ENCODE measurements around the gene KLHL28.

The KLHL28 gene, protein sequence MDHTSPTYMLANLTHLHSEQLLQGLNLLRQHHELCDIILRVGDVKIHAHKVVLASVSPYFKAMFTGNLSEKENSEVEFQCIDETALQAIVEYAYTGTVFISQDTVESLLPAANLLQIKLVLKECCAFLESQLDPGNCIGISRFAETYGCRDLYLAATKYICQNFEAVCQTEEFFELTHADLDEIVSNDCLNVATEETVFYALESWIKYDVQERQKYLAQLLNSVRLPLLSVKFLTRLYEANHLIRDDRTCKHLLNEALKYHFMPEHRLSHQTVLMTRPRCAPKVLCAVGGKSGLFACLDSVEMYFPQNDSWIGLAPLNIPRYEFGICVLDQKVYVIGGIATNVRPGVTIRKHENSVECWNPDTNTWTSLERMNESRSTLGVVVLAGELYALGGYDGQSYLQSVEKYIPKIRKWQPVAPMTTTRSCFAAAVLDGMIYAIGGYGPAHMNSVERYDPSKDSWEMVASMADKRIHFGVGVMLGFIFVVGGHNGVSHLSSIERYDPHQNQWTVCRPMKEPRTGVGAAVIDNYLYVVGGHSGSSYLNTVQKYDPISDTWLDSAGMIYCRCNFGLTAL

DNA sequence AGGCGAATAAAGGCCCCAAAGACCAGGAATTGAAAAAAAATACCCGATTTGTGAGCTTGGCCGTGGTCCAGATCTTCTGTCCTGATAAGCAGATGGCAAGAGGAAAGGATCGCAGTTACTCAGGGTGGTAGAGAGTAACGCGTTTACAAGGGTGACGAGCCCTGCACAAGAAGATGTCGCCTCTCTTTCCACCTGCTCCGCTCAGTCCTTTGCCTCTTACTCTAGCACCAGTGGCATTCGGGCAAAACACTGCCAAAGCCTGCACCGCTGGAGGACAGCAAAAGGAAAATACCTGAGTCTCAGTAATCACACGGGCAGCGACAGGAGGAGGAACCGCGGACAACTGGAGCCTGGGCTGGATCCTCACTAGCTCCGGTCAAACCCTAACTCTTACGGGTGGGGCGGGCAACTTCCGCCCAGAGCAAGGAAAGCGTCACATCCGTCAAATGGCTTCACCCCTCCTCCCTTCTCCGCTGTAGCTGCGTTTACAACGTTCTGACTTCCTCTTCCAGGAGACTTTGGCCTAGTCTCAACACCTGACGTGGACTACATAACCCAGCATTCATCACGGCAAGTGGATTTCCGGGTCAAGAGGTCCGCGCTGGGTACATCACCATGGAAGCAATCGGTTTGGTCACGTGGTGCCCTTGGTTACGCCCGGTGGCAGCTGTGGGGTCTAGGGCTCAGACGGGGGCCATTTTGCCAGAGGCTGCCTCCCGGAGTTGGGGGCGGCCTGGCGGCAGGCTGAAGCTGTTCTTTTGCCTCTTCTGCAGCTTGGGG, at the start of gene KLHL28, which contains the start of gene TOGARAM1:
Gene KLHL28, minus strand, starts transcription at position 394 of the 780 bp plus-strand sequence. CDS start 16,019 bp downstream, outside the sequence.
Gene TOGARAM1, plus strand, starts transcription at position 637 of the 780 bp plus-strand sequence. CDS start 232 bp downstream, outside the sequence.
- DNase-seq: peak; percentile 100

DNA sequence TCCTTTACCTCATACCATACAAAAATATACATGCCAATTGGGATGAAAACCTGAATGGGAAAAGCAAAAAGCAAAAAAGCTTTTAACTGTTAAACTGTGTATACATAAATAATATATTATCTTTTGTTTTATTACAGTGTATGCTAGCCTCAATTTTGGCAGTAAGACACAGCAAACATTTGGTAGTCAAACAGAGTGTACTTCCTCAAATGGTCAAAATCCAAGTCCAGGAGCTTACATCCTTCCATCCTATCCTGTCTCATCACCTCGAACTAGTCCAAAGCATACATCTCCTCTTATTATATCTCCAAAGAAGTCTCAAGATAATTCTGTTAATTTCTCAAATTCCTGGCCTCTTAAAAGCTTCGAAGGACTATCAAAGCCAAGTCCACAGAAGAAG, 42.2 kb upstream of the KLHL28 start:
- DNase-seq: no peak

DNA sequence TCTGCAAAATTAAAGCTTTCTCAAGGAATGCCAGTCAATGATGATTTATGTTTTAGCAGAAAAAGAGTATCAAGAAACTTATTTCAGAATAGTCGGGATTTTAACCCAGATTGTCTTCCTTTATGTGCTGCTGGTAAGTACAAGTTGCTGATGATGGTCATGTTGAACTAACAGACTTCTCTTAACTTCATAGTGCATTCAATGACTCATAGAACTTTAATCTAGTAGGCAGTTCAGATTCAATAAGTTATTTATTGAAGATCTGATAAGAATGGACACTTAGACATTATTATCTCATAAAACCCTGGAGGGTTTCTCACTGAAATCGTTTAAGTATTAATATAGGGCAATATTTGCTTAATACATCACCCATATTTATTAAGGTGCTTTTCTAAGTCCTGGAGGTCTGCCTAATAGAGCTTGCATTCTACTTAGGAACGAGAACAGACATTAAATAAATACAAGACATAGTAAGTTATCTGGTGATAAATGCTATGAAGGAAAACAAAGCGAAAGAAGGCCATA, 34.1 kb upstream of the KLHL28 start:
- no peak for DNase-seq

DNA sequence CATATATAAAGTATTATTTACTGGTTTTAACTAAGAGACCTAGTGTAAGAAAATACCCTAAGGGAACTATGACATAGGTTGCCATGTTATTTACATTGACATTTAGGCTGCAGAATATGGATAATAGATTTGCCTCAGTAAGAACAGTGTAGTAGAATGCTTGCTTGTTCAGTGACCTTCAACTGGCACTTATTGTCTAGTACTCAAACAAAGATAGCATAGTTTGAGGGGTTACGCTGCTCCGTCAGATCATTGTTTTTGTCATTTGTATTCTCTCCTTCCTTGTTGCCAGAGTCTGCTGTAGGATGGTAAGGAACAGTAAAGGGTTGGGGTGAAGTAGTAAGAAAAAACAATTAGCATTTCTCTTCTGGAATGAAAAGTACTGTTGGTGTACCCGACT, 33.4 kb upstream of the KLHL28 start:
- no peak for DNase-seq

DNA sequence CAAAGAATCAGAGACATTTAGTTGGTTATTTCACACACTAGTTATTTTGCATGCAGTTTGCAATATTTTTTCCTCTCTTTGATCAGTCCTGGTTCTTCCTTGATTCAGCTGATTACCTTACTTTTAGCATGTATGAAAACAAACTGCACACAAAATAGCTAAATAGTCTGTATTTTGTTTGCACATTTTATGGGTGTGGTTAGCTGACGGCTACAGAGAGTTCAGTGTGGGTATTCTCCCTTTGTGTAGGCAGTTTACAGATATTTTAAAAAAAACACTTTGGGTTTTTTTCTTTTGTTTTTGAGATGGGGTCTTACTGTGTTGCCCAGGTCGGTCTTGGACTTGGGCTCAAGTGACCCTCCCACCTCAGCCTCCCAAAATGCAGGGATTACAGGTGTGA, 28.8 kb upstream of the KLHL28 start:
- no peak for DNase-seq

DNA sequence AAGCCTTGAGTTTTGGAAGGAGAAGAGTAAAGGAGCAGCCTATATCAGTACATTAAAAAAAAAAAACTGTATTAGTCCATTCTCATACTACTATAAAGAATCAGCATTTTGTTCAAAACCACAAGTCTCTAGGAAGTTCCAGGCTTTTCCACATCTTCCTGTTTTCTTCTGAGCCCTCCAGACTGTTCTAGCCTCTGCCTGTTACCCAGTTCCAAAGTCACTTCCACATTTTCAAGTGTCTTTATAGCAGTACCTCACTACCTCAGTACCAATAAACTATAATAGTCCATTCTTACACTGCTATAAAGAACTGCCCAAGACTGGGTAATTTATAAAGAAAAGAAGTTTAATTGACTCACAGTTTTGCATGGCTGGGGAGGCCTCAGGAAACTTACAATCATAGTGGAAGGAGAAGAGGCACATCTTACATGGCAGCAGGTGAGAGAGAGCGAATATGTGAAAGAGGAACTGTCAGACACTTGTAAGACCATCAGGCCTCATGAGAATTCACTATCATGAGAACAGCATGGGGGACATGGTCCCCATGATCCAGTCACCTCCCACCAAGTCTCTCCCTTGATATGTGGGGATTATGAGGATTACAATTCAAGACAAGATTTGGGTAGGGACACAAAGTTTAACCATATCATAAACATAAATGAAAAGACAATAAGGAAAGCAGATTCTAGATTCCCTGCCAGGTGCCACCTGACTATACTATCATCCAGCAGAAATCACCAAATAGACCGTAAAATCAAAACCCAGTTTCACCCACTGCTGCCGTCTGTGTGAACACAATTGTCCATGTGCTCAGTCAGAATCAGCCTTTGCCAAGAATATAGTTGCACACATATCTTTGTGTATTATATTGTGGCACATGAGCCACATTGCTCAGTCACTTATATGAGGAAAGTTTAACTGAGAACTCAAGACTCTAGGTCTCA, 28.0 kb upstream of the KLHL28 start:
- DNase-seq: no peak

DNA sequence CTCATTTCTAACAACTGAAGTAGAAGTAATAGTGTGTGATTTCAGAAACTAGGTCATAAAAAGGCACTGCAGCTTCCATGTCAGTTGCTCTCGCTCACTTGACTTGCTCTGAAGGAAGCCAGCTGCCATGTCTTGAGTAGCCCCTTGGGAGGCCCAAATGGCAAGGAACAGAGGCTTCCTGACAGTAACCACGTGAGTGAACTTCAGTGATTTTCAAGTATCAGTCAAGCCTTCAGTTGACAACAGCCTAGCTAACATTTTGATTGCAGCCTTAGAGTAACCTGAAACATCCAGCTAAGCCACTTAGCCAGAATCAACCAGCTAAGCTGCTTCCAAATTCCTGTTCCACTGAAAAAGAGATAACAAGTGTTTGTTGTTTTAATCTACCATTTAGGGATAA, 26.9 kb upstream of the KLHL28 start:
- DNase-seq: no peak

- DNase-seq: no peak
Observed at GRCh38 chr14:44982594-44982993, 20.8 kb upstream of the KLHL28 start.

DNA sequence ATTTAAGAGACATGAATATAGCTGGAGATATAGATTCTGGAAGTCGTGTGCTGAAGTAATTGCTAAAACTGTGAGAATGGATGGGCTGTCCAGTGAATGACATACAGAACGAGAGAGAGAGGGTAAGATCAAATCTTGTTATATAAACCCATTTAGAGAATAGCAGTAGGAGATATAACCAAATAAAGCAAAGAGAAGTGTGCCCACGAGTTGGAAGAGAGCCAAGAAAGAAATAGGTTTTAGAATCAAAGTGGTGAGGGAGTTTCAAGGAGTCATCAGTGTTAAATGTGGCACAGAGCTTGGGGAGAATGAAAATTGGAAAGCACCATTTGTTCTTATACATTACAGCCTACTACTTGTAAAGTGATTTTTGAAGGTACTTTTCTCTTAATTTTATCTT, 19.5 kb upstream of the KLHL28 start:
- DNase-seq: no peak

GRCh38 chr14:44979740-44980356, 18.1 kb upstream of the KLHL28 start:
- no peak for DNase-seq

DNA sequence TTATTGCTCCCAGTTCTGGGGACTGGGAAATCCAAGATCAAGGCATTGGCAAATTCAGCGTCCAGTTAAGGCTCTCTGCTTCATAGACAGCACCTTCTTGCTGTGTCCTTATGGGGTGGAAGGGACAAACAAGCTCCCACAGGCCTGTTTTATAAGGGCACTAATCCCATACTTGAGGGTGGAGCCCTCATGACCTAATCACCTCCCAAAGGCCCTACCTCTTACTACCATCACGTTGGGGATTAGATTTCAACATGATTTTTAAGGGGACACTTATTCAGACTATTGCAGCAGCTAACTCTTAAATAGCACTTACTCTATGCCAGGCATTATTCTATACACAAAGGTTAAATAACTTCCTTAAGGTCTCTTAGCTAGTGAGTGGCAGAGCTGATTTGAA, 17.5 kb upstream of the KLHL28 start:
- no peak for DNase-seq

DNA sequence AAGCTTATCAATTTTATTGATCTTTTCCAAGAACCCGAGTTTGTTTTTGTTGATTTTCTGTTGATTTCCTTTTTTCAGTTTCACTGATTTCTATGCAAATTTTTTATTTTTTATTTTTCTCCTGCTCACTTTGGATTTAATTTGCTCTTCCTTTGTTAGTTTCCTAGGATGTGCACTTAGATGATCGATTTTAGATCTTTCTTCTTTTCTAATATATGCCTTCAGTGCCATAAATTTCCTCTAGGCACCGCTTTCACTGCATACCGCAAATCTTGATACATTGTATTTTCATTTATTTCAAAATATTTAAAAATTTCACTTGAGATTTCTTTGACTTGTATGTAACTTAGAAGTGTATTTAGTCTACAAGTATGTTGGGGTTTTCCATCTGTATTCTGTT, 9.7 kb upstream of the KLHL28 start:
- no peak for DNase-seq

- no peak for DNase-seq
Observed at GRCh38 chr14:44970907-44971306, 9.2 kb upstream of the KLHL28 start.

GRCh38 chr14:44968714-44969113, 7.0 kb upstream of the KLHL28 start:
- no peak for DNase-seq

- DNase-seq: no peak
Observed at GRCh38 chr14:44966601-44967336, 5.0 kb upstream of the KLHL28 start.

DNA sequence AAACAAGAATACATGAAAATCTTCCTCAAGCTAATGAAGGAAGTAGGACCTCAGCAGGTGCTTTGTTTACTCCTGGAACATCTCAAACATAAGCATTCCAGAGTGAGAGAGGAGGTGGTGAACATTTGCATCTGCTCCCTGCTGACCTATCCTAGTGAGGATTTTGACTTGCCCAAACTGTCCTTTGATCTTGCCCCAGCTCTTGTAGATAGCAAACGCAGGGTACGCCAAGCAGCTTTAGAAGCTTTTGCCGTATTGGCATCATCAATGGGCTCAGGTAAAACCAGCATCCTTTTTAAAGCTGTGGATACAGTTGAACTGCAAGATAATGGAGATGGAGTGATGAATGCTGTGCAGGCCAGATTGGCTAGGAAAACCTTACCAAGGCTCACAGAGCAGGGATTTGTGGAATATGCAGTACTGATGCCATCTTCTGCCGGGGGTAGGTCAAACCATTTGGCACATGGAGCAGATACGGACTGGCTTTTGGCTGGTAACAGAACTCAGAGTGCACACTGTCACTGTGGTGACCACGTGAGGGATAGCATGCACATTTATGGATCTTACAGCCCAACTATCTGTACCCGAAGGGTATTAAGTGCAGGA, 2.1 kb upstream of the KLHL28 start:
- peak; percentile 30 for DNase-seq

- peak; percentile 14 for DNase-seq
Observed at GRCh38 chr14:44963044-44963528, 1.3 kb upstream of the KLHL28 start.

DNA sequence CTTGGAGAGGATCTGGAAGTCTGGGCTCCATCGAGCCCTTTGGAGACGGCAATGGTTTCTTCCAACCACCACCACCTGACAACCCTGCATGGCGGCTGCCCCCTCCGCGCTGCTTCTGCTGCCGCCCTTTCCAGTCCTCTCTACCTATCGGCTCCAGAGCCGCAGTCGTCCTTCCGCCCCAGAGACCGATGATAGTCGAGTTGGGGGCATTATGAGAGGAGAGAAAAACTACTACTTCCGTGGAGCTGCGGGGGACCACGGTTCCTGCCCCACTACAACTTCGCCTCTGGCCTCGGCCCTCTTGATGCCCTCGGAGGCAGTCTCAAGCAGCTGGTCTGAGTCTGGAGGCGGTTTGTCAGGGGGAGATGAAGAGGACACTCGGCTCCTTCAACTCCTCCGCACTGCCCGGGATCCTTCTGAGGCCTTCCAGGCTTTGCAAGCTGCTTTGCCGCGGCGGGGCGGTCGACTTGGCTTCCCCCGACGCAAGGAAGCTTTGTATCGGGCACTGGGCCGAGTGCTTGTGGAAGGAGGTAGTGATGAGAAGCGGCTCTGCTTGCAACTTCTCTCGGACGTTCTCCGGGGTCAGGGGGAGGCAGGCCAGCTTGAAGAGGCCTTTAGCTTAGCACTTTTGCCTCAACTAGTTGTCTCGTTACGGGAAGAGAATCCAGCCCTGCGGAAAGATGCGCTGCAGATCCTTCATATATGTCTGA, 742 bp upstream of the KLHL28 start:
- peak; percentile 42 for DNase-seq

- DNase-seq: peak; percentile 74
Observed at GRCh38 chr14:44961151-44961553, 595 bp downstream of the KLHL28 start.

DNA sequence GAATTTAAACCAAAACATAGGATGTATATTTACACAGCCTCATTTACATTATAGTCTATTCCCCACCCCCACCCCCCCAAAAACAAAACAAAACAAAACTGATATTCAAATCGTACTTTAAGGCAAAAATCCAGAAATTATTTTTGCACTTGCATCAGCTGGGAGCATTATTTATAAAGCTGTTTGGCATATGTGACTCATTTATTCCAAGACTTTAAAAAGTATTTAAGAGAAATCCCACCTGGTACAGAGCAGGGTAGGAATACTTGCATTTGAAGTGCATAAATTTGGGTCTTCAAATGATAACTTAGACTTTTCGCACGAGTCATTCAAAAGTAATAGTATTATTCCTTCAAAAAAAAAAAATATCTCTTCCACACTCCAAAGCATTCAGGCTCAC, 1.1 kb downstream of the KLHL28 start:
- DNase-seq: no peak
